Right forelimb (tissue), 1 donor: ENCODE measurements around the gene C8G.

ENCODE experiments used
- DNase-seq: peaks from one replicate; pipeline ENCODE4 v3.0.0-alpha.2; 2018

The C8G gene

DNA sequence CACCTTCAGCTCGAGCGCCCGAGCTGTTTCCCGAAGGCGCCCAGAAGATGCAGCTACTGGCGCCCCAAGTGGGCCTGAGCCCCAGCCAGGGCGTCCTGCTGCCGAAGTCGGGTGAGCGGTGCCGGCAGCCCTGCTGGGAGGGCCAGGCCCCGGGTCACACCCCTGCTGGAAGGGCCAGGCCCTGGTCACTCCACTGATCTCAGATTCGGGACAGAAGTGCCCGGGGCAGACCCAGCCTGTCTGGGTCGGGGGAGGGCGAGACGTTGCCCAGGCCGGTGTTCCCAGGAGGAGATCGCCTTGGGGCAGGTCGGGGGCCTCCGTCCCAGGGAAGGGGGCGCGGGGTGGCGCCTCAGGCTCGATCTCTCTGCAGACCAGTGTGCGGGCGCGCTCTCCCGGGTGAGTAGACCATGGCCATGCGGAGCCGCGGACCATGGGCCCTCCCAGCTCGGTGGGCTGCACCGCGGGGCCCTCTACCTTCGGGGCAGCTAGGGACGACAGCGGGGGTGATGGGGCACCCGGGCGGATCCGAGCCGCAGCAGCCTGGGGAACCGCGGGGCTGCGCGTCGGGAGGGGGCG, 40.1 kb downstream of the C8G start:
- DNase-seq, result no peak

DNA sequence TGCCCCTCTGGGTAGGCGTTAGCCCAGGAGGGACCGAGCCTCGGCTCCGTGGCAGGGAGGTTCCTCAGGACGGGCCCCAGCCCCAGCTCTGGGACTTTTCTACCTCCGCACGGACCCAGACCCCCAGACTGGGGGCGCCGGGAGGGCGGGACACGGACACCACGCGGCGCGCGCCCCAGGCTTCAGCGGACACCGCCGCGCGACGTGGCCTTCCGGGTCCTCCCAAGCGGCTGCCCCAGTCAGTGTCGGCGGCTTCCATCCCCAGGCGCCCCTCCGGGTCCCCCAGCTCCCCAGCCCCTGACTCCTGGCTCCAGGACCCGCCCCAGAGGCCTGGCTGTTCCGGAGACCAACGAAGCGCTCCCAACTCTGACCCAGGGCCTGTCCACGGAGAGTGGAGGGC, 40.8 kb downstream of the C8G start:
- DNase-seq, result no peak

DNA sequence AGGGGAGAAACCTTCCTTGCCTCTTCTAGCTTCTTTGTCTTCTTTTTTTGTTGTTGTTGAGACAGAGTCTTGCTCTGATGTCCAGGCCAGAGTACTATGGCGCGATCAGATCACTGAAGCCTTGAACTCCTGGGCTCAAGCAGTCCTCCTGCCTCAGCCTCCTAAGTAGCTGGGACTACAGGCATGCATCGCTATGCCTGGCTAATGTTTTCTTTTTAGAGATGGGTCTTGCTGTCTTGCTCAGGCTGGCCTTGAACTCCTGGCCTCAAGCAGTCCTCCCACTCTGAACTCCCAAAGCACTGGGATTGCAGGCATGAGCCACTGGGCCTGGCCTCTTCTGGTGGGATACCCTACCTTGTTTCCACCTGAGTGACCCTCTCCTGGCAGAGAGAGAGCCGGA, 43.8 kb downstream of the C8G start:
- no peak for DNase-seq

- DNase-seq, result no peak
These were observed 45.3 kb downstream of the C8G start for GRCh38 chr9:136990242-136990911.

- DNase-seq, result peak; percentile 91
These were observed 47.2 kb downstream of the C8G start, which contains the start of gene PAXX for GRCh38 chr9:136991993-136992818. TSS of gene PAXX (plus strand) at chr9:136992422. CDS start at chr9:136992444, 22 bp downstream.

DNA sequence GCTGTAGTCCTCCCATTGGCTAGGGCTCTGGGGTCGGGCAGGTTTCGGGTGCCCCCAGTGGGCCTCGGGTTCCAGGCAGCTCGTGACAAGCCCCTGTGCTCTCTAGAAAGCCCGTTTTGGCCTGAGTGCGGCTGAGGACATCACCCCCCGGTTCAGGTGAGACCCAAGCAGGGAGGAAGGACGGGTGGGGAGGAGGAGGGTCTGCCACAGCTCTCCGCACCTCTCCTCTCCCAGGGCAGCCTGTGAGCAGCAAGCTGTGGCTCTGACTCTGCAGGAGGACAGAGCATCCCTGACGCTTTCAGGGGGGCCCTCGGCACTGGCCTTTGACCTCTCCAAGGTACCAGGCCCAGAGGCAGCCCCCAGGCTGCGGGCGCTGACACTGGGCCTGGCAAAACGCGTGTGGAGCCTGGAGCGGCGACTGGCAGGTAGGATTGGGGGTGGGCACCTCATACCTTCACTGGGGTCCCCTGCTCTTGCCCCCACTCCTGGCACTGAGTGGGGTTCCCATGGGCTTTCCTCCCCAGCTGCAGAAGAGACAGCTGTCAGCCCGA, 47.9 kb downstream of the C8G start:
- DNase-seq, result no peak

GRCh38 chr9:136994180-136994887, 49.3 kb downstream of the C8G start:
- DNase-seq, result no peak

- no peak for DNase-seq
These were observed 49.8 kb downstream of the C8G start for GRCh38 chr9:136994888-136995230.

GRCh38 chr9:136995362-136995761, 50.3 kb downstream of the C8G start:
- DNase-seq, result no peak

- no peak for DNase-seq
These were observed 50.8 kb downstream of the C8G start for GRCh38 chr9:136995772-136996311.
